SK-N-DZ (cell line): ENCODE measurements around the gene MUC22.
"Not testable (repeated sequence)": the region's sequence is repeated elsewhere in the genome, so short reads cannot be mapped to it uniquely, and the experiment has no call there.

Source experiments
- DNase-seq: peaks from one replicate; pipeline ENCODE4 v3.0.0-alpha.2; 2015; ENCODE audit warnings: low spot score

Gene MUC22

DNA sequence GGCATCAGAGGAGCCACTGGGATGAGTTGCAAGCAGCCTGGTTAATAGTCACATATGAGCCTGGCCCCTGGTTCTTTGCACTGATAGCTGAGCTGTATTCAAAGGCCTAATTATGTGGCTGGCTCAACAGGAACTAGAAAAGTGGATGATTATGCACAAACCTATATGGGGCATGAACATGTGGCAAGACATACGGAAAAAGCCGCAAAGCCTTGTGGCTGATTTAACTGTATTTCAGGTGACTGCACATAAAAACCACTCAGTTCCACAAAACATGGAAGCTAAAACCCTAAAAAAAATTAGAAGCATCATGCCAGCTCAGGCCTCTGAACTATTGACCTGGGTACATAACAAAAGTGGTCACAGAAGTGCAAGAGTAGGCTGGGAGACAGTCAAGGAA is 13.0 kb upstream of the MUC22 start:
- DNase-seq = no peak

DNA sequence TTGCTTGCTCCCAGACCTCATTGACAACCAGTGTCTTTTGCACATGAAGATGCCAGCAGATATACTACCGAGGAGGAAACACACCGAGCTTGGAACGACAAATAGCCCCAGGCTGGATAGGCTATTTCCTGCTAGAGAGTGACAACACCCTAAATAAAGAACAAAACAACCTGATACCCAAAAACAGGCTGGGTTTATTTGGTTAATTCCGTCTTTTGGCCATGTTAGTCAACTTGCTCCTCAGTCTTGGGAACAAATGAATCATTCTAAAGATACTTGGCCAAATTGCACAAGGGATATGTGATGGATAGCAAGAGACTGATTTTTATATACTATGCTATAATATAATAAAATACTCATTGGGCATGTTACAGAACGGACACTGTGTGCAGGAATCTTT is 11.5 kb upstream of the MUC22 start:
- no peak for DNase-seq

DNA sequence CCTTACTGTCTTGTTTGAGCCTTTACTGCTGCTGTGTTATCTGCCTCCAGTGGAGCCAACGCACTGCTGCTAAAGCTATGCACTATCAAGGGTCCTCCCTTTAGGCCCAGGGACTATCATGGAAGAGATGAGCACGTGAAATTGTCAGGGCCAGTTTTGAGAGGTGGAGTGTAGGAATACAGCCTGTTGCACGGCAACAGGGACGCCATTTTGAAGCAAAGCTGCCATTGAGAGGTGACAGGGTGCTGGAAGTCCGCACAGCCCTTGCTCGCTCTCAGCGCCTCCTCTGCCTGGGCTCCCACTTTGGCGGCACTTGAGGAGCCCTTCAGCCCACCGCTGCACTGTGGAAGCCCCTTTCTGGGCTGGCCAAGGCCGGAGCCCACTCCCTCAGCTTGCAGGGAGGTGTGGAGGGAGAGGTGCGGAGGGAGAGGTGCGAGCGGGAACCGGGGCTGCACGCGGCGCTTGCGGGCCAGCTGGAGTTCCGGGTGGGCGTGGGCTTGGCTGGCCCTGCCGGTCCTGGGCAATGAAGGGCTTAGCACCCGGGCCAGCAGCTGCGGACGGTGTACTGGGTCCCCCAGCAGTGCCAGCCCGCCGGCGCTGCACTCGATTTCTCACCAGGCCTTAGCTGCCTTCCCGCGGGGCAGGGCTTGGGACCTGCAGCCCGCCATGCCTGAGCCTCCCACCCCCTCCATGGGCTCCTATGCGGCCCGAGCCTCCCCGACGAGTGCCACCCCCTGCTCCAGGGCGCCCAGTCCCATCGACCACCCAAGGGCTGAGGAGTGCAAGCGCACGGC is 10.0 kb upstream of the MUC22 start:
- not testable (repeated sequence) for DNase-seq

DNA sequence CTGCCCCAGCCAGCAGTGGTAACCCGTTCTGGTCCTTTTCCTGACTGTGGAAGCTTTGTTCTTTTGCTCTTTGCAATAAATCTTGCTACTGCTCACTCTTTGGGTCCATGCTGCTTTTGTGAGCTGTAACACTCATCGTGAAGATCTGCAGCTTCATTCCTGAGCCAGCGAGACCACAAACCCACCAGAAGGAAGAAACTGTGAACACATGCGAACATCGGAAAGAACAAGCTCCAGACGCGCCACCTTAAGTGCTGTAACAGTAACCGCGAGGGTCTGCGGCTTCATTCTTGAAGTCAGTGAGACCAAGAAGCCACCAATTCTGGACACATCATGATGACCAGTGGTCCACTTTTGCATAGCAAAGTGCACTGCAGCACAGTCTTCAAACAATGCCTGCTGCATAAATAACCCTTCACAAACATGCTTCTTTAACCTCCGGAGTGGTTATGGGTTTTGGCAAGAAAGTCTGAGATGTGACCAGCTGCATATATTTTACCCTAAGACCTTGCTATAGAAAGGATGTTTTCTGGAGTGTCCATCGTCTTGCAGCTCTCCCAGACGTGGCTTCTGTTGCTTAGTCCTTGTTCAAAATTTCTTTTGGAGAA is 8.9 kb upstream of the MUC22 start:
- DNase-seq = no peak

DNA sequence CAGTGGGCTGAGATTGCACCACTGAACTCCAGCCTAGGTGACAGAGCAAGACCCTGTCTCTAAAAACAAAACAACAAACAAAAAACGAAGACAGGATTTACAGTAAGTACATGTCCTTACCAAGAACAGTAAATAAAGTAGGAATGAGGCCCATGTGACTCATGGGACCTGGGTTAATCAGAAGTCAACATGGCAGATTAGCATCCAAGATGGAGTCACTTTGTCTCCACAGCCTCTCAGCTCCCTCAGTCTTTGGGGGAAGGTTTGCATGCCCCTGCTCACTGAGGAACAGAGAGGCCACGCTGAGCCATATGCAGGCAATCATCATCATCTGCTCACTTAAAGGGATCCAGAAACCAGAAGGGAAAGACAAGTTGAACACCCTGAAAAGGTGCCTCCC is 7.8 kb upstream of the MUC22 start:
- DNase-seq = no peak

DNA sequence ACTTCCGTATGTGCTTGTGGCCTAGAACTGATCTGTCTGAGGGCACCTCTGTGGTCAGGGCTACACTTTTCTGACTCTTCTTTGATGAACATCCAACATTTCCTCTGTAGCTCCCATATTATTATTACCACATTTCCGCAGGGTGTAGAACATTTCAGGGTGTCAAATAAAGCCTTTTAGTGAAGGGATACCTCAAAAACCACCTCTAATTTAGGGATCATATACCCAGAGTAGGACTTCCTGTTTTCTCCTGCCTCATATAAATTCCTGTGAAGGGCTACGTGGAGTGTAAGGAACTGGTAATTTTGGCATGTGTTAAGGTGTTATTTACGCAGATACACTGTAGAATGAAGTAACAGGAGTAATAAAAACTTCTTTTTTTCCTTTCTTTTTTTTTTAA is 5.5 kb upstream of the MUC22 start:
- no peak for DNase-seq

DNA sequence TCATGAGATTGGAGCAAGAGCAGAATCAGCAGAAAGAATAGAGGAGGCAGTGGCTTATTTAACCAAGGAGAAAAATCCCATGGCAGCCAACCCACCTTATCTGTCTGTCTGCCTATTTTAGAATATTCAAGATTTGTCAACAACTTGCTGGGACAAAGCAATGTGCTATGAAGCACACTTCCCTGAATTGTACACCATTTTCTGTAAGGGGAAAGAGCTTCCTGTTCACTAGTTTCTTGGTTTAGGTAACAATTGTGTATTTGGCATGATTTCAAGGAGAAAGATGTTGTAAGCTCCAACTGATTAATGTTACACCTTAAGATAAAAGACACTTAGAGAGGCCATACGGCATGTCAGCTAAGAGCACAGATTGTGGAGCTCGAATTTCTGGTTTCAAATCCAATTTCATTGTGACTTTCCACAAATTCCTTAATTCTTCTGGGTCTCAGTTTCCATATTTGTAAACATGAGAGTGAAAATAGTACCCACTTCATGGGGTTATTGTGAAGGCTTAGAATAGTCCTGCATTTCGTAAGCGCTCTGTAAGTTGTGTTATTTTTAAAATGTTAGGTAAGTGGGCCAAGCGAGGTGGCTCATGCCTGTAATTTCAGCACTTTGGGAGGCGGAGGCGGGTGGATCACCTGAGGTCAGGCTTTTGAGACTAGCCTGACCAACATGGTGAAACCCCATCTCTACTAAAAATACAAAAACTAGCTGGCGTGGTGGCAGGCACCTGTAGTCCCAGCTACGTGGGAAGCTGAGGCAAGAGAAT is 4.8 kb upstream of the MUC22 start:
- no peak for DNase-seq

DNA sequence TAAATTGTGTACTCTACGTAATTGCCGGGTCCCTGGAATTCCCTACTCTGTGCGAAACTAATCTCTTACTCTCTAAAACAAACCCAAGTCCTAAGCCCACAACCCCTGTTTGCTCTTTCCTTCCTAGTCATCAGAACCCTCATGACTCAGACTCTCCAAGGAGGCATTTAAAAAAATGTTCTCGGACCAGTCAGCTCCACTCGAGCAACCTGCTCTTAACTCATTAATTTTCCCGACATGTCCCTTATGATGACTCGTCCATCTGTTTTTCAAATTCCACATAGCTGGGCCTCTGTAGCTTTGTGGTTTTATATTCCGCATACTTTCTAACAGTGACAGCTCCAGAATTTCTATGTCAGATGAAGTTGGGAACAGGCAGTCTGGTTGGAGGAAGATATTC is 2.6 kb upstream of the MUC22 start:
- no peak for DNase-seq

DNA sequence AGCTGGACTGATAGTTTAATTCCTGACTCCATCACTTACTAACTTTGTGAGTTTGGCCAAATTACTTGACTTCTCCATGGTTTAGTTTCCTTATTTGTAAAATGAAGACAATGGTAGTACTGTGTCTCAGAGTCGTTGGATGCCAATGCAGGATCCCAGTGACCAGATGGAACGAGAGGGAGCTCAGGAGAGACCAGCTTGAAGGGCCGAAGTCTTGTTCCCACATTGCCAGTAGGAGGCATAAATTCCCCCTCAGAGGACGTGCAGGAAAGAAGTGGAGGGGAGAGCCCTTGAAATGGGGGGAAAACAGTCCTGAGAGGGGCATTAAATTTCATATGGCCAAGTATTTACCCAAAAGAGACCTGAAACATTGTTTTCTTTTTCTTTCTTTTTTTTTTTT is 2.1 kb upstream of the MUC22 start:
- no peak for DNase-seq

DNA sequence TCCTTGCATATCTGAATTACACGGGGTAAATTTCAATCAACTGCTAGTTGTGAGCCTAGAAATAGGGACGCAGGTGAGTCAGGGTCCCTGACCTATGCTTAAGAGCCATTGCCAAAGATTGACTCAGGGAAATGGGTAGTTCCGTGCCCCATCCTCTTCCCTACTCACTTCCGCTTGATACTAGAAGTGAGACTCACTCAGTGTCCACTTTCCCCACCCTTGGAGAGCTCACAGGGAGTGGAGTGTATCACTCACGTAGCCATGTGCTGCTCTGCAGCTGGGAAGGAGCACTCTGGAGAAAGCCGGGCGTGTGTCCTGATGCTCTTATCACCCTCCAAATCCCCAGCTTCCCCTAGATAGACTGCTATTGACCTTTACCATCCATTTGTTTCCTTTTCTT is 543 bp upstream of the MUC22 start:
- DNase-seq = no peak

DNA sequence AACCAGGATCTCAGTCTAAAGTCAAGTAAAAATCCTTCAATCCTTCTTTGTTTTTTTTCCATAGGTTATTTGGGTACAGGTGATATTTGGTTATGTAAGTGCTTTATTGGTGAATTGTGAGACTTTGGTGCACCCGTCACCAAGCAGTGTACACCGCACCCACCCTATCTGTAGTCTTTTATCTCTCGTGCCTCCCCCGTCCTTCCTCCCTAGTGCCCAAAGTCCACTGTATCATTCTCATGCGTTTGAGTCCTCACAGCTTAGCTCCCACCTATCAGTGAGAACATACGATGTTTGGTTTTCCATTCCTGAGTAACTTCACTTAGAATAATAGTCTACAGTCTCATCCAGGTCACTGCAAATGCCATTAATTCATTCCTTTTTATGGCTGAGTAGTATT is 879 bp downstream of the MUC22 start:
- DNase-seq = no peak

DNA sequence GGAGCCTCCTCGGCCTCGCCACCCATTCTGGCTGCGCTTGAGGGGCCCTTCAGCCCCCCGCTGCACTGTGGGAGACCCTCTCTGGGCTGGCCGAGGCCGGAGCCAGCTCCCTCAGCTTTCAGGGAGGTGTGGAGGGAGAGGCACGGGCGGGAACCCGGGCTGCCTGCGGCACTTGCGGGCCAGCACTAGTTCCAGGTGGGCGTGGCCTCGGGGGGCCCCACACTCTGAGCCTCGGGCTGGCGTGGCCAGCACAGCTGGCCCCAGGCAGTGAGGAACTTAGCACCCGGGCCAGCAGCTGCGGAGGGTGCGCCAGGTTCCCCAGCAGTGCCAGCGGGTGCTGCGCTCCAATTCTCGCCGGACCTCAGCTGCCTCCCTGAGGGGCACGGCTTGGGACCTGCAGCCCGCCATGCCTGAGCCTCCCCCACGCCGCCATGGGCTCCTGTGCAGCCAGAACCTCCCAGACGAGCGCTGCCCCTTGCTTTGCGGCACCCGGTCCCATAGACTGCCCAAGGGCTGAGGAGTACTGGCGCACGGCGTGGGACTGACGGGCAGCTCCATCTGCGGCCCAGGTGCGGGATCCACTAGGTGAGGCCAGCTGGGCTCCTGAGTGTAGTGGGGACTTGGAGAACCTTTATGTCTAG is 6.5 kb downstream of the MUC22 start:
- DNase-seq = no peak

DNA sequence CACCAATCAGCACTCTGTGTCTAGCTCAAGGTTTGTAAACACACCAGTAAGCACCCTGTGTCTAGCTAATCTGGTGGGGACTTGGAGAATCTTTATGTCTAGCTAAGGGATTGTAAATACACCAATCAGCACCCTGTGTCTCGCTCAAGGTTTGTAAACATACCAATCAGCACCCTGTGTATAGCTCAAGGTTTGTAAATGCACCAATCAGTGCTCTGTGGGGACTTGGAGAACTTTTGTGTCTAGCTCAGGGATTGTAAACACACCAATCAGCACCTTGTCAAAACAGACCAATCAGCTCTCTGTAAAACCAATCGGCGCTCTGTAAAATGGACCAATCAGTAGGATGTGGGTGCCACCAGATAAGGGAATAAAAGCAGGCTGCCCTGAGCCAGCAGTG is 7.2 kb downstream of the MUC22 start:
- not testable (repeated sequence) for DNase-seq

DNA sequence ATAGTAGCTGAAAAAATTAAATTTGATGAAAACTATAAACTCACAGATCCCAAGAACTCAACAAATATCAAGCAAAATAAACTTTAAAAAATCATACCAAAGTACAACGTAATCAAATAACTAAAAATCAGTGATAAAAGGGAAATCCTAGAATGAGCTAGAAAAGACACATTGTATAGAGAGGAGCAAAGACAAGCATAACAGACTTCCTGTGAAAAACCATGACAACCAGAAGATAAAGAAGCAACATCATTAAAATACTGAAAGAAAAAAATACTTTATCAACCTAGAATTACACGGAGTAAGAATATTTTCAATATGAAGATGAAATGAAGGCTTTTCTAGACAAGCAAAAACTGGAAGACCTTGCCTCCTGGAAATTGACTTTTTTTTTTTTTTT is 9.8 kb downstream of the MUC22 start:
- DNase-seq = no peak

DNA sequence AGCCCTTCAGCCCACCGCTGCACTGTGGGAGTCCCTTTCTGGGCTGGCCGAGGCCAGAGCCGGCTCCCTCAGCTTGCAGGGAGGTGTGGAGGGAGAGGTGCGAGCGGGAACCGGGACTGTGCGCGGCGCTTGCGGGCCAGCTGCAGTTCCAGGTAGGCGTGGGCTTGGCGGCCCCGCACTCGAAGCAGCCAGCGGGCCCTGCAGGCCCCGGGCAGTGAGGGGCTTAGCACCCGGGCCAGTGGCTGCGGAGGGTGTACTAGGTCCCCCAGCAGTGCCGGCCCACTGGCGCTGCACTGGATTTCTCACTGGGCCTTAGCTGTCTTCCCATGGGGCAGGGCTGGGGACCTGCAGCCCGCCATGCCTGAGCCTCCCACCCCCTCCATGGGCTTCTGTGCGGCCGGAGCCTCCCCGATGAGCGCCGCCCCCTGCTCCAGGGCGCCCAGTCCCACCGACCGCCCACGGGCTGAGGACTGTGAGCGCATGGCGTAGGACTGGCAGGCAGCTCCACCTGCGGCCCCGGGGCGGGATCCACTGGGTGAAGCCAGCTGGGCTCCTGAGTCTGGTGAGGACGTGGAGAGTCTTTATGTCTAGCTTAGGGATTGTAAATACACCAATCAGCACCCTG is 10.5 kb downstream of the MUC22 start:
- DNase-seq = not testable (repeated sequence)

DNA sequence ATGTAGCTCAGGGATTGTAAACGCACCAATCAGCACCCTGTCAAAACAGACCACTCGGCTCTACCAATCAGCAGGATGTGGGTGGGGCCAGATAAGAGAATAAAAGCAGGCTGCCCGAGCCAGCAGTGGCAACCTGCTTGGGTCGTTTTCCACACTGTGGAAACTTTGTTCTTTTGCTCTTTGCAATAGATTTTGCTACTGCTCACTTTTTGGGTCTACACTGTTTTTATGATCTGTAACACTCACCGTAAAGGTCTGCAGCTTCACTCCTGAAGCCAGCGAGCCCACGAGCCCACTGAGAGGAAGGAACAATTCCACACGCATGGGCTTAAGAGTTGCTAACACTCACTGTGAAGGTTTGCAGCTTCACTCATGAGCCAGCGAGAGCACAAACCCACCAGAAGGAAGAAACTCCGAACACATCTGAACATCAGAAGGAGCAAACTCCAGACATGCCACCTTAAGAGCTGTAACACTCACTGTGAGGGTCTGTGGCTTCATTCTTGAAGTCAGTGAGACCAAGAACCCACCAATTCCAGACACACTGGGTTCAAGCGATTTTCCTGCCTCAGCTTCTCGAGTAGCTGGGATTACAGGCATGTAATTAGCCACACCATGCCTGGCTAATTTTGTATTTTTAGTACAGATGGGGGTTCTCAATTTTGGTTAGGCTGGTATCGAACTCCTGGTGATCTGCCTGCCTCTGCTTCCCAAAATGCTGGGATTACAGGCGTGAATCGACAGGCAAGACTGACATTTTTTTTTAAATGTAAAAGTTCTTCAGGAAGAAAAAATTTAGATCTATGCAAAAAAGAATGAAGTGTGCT is 11.6 kb downstream of the MUC22 start:
- not testable (repeated sequence) for DNase-seq

DNA sequence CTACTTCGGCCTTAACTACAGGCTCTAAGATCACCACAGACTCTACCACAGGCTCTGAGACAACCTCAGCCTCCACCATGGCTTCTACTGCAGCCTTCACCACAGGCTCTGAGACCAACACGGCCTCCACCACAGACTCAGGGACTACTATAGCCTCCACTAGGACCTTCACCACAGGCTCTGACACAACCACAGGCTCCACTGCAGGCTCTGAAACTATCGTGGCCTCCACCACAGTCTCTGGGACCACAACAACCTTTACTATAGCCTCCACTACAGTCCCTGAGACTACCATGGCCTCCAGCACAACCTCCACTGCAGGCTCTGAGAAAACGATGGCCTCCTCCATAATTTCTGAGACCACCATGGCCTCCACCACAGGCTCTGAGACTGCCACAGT is 15.3 kb downstream of the MUC22 start:
- DNase-seq = no peak

DNA sequence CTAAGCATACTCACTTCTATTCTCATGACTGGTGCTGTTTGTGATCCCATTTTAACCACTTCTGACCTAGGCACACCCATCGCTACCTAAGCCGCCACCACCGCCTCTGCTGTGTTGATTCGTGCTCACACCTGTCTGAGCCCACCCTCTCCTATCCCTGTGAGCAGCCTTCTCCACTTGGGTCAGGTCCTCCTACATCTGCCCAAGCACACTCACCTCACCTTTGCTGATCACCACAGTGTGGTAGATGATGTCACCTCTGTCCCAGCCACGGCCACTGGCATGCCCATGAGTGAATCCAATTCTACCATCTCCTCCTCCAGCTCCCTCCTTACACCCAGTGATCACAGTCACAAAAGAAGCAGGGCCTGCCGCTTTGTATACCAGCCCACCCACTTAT is 20.8 kb downstream of the MUC22 start:
- no peak for DNase-seq

DNA sequence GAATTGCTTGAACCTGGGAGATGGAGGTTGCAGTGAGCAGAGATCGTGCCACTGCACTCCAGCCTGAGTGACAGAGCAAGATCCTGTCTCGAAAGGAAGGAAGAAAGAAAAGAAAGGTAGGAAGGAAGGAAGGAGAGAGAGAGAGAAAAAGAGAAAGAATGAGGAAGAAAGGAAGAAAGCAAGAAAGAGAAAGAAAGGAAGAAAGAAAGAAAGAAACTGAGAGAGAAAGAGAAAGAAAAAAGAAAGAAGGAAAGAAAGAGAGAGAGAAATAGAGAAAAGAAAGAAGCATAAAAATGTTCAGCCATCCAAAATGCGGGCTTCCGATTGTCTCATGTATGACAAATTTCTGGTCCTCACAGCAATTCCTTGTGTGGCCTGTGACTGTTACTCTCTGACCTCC is 22.8 kb downstream of the MUC22 start:
- no peak for DNase-seq

DNA sequence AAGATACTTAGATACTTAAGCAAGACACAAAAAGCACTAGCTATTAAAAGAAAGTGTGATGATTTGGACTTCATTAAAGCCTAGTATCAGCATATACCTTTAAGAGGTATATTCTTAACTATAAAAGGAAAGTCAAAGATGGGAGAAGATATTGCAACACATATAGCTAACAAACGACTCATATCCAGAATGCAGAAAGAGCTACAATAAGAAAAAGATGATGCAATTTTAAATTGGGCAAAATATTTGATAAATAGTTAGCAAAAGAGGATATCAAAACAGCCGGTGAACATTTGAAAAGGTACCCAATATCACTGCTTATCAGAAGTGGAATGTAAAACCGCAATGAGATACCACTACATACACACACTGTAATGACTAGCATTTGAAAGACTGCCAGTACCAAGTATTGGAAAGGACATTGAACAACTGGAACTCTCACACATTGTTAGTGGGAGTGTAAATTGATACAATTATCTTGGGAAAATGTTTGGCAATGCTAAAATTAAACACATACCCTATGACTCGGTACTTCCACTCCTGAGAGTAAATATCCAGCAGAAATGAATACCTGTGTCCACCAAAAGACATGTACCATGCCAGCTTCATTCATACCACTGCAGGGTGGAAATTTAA is 25.7 kb downstream of the MUC22 start:
- DNase-seq = no peak
